Loucy (cell line): ENCODE data around the gene ELAC1.

ENCODE experiments used
- H2AFZ ChIP-seq: fragments of 200-600 bp; sonication (generic); 2 replicates; pipeline ENCODE4 v1.6.0; 2016; ENCODE audit warnings: antibody characterized with exemption, mild to moderate bottlenecking, low read length, moderate library complexity
- H3F3A ChIP-seq: fragments of 200-600 bp; 2 replicates; pipeline ENCODE4 v1.6.0; 2016; ENCODE audit warnings: antibody characterized with exemption, low read depth, mild to moderate bottlenecking
- H3K27me3 ChIP-seq: fragments of 200-600 bp; sonication (generic); 2 replicates; pipeline ENCODE4 v1.6.1; 2014; ENCODE audit warnings: low read length, mild to moderate bottlenecking; ENCODE audit not compliant: insufficient read depth, poor library complexity, severe bottlenecking
- H3K36me3 ChIP-seq: fragments of 200-600 bp; sonication (generic); 2 replicates; pipeline ENCODE4 v1.6.1; 2016; ENCODE audit warnings: low read length; ENCODE audit not compliant: insufficient read depth
- H3K4me1 ChIP-seq: fragments of 200-600 bp; sonication (generic); 2 replicates; pipeline ENCODE4 v1.5.1; 2014; ENCODE audit warnings: low read length, mild to moderate bottlenecking; ENCODE audit not compliant: insufficient read depth, poor library complexity, severe bottlenecking
- H3K4me2 ChIP-seq: fragments of 200-600 bp; sonication (generic); 2 replicates; pipeline ENCODE4 v1.6.0; 2014; ENCODE audit warnings: antibody characterized with exemption, low read length, low read depth, mild to moderate bottlenecking; ENCODE audit not compliant: poor library complexity, severe bottlenecking
- H3K4me3 ChIP-seq: fragments of 200-600 bp; sonication (generic); 2 replicates; pipeline ENCODE4 v1.5.1; 2014; ENCODE audit warnings: low read length, mild to moderate bottlenecking, mixed read lengths; ENCODE audit not compliant: poor library complexity, severe bottlenecking
- H3K79me2 ChIP-seq: fragments of 200-600 bp; sonication (generic); 2 replicates; pipeline ENCODE4 v1.6.1; 2014; ENCODE audit warnings: low read length; ENCODE audit not compliant: insufficient read depth
- H3K9ac ChIP-seq: fragments of 200-600 bp; sonication (generic); 2 replicates; pipeline ENCODE4 v1.6.0; 2014; ENCODE audit warnings: mild to moderate bottlenecking, low read depth, low read length, moderate library complexity; ENCODE audit not compliant: poor library complexity, severe bottlenecking
- H3K9me2 ChIP-seq: fragments of 200-600 bp; sonication (generic); replicated peaks from 2 replicates; pipeline ENCODE4 v1.6.1; 2016; ENCODE audit warnings: low read depth, low read length, mixed read lengths
- H3K9me3 ChIP-seq: fragments of 200-600 bp; sonication (generic); 2 replicates; pipeline ENCODE4 v1.6.1; 2014; ENCODE audit warnings: mild to moderate bottlenecking, antibody characterized with exemption, low read length, low read depth; ENCODE audit not compliant: insufficient read depth
- H4K20me1 ChIP-seq: fragments of 200-600 bp; sonication (generic); 2 replicates; pipeline ENCODE4 v1.6.0; 2014; ENCODE audit warnings: antibody characterized with exemption, low read length, mild to moderate bottlenecking; ENCODE audit not compliant: insufficient read depth, poor library complexity, severe bottlenecking
- EZH2phosphoT487 ChIP-seq: fragments of 200-600 bp; IDR thresholded peaks from 2 replicates; pipeline ENCODE4 v1.6.1; 2018; ENCODE audit warnings: antibody characterized with exemption, mild to moderate bottlenecking, moderate library complexity, borderline replicate concordance
- TF ChIP-seq, protein P1 (sequence below): fragments of 200-600 bp; sonication (generic); conservative IDR thresholded peaks from 2 replicates; pipeline ENCODE4 v1.5.1; 2014; ENCODE audit warnings: mild to moderate bottlenecking, antibody characterized with exemption, low read length

The ELAC1 gene

DNA sequence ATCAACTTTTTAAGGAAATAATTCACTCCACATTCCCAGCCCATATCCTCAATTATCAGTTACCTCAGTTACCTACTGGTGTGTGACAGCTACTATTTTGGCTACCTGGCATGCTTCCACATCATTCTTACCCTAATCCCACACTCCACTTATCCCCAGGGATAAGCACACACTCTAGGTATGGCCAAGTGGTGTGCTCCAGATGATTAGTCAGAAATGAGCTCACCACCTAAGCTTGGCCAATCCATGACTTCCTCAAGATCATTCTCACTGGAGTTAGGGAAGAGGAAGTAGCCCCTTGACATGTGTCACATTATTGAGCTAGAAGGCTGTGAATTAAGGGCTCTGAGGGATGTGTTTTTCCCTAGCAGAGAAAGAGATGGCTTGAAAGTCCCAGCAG is 41.2 kb downstream of the ELAC1 start:
- H3K4me1 ChIP-seq, result no peaks in the 10 kb centered on the region
- no peaks in the 10 kb centered on the region for H4K20me1 ChIP-seq
- no peak overlapping the region for H2AFZ ChIP-seq
- TF ChIP-seq EZH2phosphoT487, result no peak
- TF ChIP-seq, protein P1, sequence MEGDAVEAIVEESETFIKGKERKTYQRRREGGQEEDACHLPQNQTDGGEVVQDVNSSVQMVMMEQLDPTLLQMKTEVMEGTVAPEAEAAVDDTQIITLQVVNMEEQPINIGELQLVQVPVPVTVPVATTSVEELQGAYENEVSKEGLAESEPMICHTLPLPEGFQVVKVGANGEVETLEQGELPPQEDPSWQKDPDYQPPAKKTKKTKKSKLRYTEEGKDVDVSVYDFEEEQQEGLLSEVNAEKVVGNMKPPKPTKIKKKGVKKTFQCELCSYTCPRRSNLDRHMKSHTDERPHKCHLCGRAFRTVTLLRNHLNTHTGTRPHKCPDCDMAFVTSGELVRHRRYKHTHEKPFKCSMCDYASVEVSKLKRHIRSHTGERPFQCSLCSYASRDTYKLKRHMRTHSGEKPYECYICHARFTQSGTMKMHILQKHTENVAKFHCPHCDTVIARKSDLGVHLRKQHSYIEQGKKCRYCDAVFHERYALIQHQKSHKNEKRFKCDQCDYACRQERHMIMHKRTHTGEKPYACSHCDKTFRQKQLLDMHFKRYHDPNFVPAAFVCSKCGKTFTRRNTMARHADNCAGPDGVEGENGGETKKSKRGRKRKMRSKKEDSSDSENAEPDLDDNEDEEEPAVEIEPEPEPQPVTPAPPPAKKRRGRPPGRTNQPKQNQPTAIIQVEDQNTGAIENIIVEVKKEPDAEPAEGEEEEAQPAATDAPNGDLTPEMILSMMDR, result no peak
- H3K4me2 ChIP-seq, result no peak overlapping the region
- H3K79me2 ChIP-seq, result no peaks in the 10 kb centered on the region
- no peaks in the 10 kb centered on the region for H3F3A ChIP-seq
- H3K4me3 ChIP-seq, result no peak overlapping the region
- H3K9me3 ChIP-seq, result no peaks in the 10 kb centered on the region
- H3K36me3 ChIP-seq, result no peaks in the 10 kb centered on the region
- no peaks in the 10 kb centered on the region for H3K9me2 ChIP-seq
- no peak overlapping the region for H3K9ac ChIP-seq
- no peaks in the 10 kb centered on the region for H3K27me3 ChIP-seq

DNA sequence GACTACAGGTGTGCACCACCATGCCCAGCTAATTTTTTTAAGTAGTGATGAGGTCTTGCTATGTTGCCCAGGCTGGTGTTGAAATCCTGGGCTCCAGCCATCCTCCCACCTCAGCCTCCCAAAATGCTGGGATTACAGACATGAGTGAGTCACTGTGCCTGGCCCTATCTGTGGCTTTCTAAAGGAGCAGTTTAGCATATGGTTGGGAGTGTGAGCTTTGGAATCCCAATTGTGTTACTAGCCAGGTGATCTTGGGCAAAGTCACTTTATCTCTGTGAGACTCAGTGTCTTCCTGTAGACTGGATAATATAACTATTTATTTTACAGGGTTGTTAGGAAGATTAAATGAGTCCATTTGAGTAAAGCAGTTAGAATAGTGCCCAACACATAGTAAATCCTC is 42.4 kb downstream of the ELAC1 start:
- H3K36me3 ChIP-seq, result no peaks in the 10 kb centered on the region
- H3K9ac ChIP-seq, result no peak overlapping the region
- no peaks in the 10 kb centered on the region for H3K4me1 ChIP-seq
- no peaks in the 10 kb centered on the region for H3K79me2 ChIP-seq
- no peaks in the 10 kb centered on the region for H3K9me3 ChIP-seq
- no peaks in the 10 kb centered on the region for H3F3A ChIP-seq
- H4K20me1 ChIP-seq, result no peaks in the 10 kb centered on the region
- no peak overlapping the region for H2AFZ ChIP-seq
- H3K4me2 ChIP-seq, result no peak overlapping the region
- no peak overlapping the region for H3K4me3 ChIP-seq
- TF ChIP-seq, protein P1, result no peak
- TF ChIP-seq EZH2phosphoT487, result no peak
- no peaks in the 10 kb centered on the region for H3K9me2 ChIP-seq
- no peaks in the 10 kb centered on the region for H3K27me3 ChIP-seq

DNA sequence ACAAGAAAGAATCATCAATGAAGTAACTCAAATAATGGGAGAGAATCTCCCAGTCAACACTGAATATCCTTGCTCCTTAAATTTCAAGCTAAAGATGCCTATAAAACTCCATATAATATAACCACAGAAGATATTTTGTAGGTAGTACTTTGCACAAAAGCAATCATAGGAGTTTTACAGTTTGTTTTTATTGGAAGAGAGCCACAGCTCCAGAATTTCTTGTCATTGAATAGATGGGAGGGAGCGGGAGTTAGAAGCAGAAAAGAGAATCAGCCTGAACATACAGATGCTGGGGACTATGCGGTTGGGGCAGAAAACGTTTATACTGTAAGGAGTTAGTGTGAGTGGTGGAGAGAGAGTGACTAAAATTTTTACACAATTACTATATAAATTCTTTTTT is 43.9 kb downstream of the ELAC1 start:
- H3K9me3 ChIP-seq, result no peaks in the 10 kb centered on the region
- no peak overlapping the region for H3K9ac ChIP-seq
- H3K4me2 ChIP-seq, result no peak overlapping the region
- H3K36me3 ChIP-seq, result no peaks in the 10 kb centered on the region
- no peaks in the 10 kb centered on the region for H3K9me2 ChIP-seq
- H4K20me1 ChIP-seq, result no peaks in the 10 kb centered on the region
- H3K4me3 ChIP-seq, result no peak overlapping the region
- H3K4me1 ChIP-seq, result no peaks in the 10 kb centered on the region
- H3K27me3 ChIP-seq, result no peaks in the 10 kb centered on the region
- H3K79me2 ChIP-seq, result no peaks in the 10 kb centered on the region
- no peak overlapping the region for H2AFZ ChIP-seq
- TF ChIP-seq EZH2phosphoT487, result no peak
- TF ChIP-seq, protein P1, result no peak
- no peaks in the 10 kb centered on the region for H3F3A ChIP-seq
